ENCODE data around the gene FSHR.

- TF ChIP-seq CTCF (IDR thresholded peaks at IDR 0.05; ENCODE audit: low read length), result no peak
- TF ChIP-seq EZH2 (IDR thresholded peaks at IDR 0.05; ENCODE audit: borderline replicate concordance, low read length), result no peak
Measured at GRCh38 chr2:48939232-48939631, 215.1 kb downstream of the FSHR start.
